ENCODE data around the gene PRIM1.
"Not testable (repeated sequence)": the region's sequence is repeated elsewhere in the genome, so short reads cannot be mapped to it uniquely, and the experiment has no call there.

PRIM1 gene

DNA sequence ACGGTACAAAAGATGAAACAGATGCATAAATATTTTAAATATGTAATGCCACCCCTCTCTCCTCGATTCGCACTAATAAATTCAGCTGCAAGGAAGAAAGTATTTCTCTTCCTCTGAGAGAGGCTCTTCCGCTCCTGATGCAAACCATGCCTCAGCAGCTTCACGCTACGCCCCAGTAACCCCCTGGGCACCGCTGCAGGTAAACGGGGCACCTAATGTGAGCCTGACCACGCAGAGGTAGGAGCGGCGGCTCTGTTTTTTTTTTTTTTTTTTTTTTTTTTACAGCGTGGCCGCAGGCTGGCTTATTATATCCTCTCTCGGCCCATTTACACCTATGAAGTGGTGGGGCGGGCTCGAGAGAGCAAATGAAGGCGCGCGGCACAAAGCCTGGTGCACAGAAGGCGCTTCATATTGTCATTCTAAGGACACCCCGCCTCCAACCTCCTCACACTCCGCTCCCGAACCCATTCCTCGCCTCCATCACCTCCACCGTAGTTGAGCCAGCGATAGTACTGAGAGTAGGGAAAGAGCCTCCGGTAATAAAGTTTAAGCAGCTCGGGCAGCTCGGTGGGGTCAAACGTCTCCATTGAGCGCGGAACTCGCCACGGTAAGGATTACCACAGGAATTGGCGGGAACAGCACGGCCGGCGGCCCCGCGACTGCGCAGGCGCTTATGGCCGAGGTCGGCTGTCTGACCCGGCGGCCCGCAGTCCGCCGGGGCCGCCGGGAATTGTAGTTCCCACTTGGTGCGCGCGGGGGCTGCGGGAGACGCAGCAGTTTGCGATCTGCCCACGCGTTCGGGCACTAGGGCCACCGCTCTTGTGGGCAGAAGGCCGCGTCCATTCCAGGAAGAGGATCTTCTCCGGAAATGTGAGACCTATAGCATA lies at the start of gene PRIM1:
TSS of gene PRIM1 (minus strand) at position 612 of the 887 bp plus-strand sequence. CDS start at position 587, 25 bp downstream.
- peak; percentile 88 for DNase-seq

DNA sequence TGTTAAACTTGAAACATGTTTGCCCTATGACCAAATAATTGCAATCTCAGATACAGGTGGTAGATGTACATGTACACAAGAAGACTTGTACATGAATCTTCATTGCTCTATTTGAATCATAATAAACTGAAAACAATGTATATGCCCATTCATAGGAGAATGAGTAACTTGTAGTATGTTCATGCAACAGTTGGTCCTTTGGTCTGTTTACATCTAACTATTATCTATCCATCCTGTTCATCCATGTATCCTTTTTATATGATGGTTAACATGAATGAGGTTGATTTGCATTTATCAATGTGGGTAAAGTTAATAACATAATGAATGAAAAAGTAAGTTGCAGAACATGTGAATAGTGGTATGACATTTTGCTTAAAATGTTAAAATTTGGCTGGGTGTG lies 48.1 kb upstream of the PRIM1 start:
- no peak for DNase-seq

DNA sequence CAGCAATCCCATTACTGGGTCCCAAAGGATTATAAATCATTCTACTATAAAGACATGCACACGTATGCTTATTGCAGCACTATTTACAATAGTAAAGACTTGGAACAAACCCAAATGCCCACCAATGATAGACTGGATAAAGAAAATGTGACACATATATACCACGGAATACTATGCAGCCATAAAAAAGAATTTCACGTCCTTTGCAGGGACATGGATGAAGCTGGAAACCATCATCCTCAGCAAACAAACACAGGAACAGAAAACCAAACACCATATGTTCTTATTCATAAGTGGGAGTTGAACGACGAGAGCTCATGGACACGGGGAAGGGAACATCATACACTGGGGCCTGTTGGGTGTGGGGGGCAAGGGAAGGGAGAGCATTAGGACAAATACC lies 47.2 kb upstream of the PRIM1 start:
- DNase-seq: not testable (repeated sequence)

DNA sequence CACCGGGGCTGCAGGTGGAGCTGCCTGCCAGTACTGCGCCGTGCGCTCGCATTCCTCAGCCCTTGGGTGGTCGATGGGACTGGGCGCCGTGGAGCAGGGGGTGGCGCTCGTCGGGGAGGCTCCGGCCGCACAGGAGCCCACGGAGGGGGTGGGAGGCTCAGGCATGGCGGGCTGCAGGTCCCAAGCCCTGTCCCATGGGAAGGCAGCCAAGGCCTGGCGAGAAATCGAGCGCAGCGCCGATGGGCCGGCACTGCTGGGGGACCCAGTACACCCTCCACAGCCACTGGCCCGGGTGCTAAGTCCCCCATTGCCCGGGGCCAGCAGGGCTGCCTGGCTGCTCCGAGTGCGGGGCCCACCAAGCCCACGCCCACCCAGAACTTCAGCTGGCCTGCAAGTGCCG lies 43.7 kb upstream of the PRIM1 start:
- not testable (repeated sequence) for DNase-seq

DNA sequence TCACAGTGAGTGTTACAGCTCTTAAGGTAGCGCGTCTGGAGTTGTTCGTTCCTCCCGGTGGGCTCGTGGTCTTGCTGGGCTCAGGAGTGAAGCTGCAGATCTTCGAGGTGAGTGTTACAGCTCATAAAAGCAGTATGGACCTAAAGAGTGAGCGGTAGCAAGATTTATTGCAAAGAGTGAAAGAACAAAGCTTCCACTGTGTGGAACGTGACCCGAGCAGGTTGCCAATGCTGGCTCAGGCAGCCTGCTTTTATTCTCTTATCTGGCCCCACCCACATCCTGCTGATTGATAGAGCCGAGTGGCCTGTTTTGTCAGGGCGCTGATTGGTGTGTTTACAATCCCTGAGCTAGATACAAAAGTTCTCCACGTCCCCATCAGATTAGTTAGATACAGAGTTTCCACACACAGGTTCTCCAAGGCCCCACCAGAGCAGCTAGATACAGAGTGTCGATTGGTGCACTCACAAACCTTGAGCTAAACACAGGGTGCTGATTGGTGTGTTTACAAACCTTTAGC lies 43.0 kb upstream of the PRIM1 start:
- not testable (repeated sequence) for DNase-seq

DNA sequence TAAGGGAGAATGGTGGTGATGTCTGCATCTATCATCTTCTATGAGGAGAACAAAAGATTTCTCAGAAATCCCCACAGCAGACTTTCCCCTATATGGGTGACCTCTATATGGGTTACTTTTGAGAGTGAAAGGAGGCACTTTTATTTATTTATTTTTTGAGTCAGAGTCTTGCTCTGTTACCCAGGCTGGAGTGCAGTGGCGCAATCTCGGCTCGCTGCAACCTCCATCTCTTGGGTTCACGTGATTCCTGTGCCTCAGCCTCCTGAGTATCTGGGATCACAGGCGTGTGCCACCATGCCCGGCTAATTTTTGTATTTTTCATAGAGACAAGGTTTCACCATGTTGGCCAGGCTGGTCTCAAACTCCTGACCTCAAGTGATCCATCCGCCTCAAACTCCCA lies 41.0 kb upstream of the PRIM1 start:
- not testable (repeated sequence) for DNase-seq

DNA sequence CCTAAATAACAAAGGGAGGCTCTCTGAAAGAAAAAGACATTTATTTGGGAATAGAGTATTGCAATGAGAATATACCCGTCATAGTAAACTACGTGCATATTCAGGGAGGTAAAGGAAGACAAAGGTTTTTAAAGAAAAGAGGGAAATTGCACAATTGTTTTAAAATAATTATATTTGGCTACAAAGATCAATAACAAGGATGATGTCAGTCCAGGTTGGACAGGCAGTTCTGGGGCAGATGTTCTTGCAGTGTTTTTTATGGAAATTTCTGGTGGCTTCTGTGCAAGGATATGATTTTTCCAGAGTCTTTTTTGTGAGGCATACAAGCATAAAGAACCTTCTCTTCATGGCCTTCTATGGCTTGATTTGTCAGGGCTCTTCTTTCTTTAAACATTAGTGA lies 40.6 kb upstream of the PRIM1 start:
- DNase-seq: no peak

DNA sequence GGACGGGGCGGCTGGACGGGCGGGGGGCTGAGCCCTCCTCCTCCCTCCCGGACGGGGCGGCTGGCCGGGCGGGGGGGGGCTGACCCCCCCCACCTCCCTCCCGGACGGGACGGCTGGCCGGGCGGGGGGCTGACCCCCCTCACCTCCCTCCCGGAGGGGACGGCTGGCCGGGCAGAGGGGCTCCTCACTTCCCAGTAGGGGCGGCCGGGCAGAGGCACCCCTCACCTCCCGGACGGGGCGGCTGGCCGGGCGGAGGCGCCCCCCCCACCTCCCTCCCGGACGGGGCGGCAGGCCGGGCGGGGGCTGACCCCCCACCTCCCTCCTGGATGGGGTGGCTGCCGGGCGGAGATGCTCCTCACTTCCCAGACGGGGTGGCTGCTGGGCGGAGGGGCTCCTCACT lies 37.3 kb upstream of the PRIM1 start:
- not testable (repeated sequence) for DNase-seq

DNA sequence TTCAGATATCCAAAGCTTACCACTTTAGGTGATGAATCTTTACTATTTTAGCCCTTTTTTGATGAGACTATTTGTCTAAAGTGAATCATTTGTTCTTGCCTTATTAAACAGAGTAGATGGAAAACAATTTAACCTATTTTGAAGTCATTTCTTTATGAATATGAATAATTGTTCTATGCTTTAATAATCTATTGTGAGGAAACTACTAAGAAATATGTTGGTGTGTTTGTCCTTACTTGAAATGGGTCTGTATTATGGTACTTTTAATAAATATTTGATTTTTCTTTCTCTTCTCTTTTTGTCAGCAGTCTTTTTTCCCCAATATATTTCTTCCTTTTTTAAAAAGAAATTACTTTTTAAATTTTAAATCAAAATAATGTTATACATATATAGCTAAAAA lies 35.4 kb upstream of the PRIM1 start:
- no peak for DNase-seq

DNA sequence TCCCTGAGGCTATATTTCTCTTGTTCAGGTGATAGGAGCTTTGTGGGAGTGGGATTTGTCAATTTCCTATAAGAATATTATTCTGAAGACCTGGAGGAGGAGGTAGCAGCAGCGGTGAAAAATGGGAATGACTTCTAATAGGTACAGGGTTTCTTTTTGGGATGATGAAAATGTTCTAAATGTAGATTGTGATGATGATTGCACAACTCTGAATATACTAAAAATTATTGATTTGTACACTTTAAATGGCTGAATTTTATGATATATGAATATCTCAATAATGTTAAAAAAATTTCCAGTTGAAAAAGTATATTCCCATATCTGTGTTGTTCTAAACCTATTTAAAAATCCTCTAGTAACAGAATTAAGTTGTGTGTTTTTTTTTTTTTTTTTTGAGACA lies 33.8 kb upstream of the PRIM1 start:
- no peak for DNase-seq

DNA sequence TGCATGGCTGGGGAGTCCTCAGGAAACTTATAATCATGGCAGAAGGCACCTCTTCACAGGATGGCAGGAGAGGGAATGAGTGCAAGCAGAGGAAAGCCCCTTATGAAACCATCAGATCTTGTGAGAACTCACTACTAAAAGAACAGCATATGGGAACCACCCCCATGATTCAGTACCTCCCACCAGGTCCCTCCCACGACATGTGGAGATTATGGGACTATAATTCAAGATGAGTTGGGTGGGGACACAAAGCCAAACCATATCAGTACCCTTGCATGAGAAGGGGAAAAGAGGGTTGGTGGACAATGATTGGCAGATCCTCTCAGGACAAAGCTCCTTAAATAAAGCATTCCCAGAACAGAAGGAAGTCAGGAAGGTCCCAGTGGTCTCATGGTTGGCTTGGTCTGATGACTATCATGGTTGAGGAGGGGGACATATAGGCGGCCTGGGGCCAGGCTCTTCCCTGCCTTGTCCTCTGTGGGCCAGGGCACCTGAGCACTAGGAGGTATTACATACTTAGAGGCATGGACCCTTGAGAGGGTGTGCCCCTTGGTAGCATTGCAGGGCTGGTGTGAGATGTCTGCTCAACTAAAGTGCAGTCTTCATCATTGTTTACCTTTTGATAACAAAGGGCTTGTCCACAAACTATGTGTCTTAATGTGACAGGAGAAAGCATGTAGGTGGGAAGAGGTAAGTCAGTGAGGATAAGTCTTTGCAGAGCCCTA lies 33.2 kb upstream of the PRIM1 start:
- DNase-seq: no peak

DNA sequence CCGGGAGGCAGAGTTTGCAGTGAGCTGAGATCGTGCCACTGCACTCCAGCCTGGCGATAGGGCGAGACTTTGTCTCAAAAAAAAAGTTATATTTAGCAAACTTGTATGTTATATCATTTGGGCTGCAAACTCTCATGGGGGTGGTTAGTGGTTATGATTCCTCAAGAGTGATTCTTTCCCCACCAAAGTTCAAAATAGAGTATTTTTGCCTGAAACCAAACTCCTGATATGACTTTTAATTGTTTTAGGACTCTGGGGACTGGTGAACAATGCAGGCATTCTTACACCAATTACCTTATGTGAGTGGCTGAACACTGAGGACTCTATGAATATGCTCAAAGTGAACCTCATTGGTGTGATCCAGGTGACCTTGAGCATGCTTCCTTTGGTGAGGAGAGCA lies 29.6 kb upstream of the PRIM1 start:
- DNase-seq: no peak

DNA sequence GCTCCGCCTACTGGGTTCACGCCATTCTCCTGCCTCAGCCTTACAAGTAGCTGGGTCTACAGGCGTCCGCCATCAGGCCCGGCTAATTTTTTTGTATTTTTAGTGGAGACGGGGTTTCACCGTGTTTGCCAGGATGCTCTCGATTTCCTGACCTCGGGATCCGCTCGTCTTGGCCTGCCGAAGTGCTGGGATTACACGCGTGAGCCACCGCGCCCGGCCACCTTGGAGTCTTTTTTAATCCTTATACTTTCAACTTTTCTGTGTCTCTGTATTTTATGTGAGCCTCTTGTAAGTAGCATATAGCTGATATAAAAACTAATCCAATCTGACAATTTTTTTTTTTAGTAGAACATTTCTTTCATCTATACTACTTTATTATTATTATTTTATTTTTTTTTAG lies 26.6 kb upstream of the PRIM1 start:
- no peak for DNase-seq

DNA sequence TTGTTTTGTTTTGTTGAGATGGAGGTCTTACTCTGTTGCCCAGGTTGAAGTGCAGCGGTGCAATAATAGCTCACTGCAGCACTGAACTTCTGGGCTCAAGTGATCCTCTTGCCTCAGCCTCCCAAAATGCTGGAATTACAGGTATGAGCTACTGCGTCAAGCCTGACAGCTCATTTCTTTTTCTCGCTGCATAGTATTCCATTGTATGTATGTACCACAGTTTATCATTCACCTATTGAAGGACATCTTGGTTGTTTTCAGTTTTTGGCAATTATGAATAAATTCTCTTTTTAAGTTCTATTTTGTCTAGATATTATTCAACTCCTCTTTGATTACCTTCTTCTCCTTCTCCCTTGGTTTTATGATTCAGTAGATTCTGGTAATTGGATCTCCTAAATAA lies 24.5 kb upstream of the PRIM1 start:
- no peak for DNase-seq

DNA sequence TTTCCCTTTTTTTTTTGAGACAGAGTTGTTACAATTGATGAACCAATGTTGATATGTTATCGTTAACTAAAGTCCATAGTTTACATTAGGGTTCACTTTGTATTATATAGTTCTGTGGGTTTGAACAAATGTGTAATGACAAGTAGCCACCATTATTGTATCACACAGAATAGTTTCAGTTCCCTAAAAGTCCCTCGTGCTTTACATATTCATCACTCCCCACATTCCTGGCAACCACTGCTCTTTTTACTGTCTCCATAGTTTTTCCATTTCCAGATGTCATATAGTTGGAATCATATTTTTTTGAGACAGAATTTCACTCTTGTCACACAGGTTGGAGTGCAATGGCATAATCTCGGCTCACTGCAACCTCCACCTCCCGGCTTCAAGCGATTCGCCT lies 23.5 kb upstream of the PRIM1 start:
- no peak for DNase-seq

DNA sequence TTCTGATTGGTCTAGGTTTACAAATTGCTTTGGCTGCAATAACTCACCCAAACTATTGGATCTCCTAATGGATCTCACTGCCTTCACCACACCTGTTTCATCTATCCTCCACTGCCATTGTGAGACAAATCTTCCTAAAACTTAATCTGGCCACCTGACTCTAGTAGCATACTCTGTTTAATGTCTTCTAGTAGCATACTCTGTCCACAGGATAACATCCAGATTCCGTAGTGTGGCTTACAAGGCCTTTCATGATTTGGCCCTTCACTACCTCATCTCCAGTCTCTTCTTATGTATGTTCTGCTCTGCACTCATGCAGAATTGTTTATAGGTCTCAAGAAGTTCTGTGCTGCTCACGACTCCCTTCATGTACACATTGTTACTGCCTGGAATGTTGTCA lies 21.0 kb upstream of the PRIM1 start:
- no peak for DNase-seq

DNA sequence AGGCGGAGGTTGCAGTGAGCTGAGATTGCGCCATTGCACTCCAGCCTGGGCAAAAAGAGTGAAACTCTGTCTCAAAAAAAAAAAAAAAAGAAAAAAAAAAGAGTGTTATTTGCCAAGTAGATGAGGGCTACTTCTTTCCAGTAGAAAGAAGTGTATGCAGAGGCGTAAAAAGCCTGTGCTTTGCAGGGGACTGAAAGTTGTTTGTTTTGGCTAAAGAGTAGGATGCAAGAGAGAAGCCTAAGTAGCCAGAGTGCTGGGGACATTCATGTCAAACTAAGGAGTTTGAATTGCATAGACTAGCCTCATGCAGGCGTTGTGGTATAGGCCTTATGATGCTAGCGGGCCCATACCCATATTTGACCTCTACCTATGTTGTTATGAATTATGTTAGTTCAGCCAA lies 20.5 kb upstream of the PRIM1 start:
- no peak for DNase-seq

DNA sequence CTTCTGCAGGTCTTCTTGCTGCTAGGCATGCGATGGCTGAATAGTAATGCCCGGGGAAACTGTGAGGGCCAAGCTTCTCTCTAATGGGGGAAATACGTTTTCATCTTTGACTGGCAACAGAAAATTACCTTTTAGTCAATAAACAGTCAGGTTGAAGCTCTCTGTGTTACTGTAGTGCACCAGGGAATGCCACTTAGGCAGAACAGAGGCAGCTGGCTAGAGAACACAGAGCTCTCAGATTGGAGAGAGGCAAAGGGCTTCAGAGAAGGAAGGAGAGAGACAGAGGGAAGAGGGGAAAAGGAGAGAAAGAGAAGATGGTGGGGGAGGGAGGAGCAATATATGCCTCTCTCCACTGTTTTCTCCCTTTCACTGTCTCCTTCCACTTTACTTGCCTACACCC lies 17.7 kb upstream of the PRIM1 start:
- DNase-seq: no peak

DNA sequence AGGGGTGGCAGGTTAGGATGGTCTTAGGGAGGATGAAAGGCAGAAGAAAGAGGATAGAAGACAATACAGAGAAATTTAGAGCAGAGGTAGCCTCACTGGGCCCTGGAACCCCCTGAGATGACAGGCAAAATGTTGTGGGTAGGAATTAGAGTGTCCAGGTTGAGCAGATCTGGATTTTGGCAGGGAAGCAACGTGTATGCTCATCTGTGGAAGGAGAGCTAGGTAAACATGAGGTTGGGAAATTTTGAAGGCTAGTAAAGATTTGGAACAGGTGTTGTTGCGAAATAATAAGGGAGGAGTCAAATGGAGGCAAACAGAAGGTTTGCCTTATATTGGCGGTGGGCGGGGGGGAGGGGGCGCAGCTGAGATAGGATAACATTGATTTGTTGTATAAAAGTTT lies 16.3 kb upstream of the PRIM1 start:
- DNase-seq: no peak

DNA sequence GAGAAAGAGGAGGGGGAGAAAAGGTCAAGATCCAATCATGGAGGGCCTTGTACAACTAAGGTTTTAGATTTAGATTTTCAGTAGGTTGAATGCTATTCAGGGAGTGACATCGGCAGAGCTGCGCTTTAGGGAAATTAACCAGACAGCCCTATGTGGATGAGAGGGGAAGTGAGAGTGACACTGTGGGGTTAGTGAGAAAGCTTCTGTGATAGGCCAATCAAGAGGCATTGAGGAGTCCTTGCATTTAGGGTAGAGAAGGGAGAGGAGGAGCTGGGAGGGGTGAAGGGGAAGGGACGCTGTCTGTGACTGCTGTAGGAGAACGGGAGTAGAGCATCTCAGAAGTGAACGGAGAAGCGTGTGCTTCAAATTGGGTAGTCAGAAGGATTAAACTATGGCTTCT lies 14.4 kb upstream of the PRIM1 start:
- no peak for DNase-seq

DNA sequence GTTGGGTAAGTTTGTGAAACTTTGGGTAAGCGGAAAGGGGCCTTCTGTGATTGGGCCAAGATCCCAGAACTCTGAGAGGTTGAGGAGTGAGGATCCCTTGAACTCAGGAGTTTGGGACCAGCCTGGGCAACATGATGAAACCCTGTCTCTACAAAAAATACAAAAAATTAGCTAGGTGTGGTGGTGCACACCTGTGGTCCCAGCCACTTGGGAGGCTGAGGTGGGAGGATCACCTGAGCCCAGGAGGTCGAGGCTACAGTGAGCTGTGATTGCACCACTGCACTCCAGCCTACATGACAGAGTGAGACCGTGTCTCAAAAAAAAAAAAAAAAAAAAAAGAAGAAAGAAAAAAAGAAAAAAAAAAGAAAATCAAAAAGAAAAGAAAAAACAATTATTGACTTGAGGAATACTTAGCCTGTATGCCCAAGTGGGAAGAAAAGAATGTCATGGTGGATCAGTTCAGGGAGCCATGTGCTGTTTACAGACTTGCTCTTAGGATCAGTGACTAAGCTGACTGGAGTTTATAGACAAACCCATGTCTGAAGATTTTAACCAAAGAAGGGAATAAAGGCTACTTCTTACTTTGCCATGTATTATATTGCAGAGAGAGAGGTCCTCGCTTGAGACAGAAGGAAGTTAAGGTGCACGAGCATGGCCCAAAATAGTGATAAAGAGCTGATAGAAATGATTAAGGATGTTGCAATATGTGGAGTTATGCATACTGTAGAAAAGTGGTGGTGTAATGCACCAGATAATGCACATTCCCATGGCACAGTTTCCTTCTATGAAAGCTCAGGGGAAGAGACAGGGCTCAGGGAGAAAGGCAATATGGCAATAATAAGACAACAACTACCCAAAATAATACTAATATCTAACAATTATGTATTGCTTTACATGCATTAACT lies 11.9 kb upstream of the PRIM1 start:
- DNase-seq: no peak

DNA sequence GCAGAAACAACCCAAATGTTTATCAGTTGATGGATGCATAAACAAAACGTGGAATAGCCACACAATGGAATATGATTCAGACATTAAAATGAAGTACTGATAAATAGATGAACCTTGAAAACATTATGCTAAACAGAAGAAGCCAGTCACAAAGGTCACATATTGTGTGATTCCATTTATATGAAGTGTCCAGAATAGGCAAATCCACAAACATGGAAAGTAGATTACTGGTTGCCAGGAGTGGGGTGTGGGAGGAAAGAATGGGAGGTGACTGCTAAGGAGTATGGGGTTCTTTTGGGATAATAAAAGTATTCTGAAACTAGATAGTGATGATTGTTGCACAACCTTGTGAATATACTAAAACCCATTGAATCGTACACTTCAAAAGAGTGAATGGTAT lies 9.7 kb upstream of the PRIM1 start:
- no peak for DNase-seq

DNA sequence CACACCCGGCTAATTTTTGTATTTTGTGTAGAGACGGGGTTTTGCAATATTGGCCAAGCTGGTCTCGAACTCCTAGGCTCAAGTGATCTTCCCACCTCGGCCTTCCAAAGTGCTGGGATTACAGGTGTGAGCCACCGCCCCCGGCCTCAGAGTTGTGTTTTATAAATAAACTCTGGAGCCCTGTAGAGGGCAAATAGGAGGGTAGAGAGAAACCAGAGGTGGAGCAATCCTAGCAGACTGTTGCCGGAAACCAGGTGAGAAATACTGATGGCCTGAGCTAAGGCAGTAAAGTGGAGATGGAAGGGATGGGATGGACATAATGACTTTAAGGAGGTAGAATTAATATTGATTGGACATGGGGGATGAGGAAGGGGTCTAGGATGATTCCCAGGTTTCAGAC lies 8.3 kb upstream of the PRIM1 start:
- no peak for DNase-seq

All from stimulated activated CD4-positive, alpha-beta T cell treated with anti-CD3 and anti-CD28 coated beads, Interleukin-12 subunit alpha, Interleukin-12 subunit beta, amount 100 ng/mL, for 4 hours (primary cell).